ENCODE data around the gene TFCP2.

- peak in 1 of 2 donors; percentile 40 for TF ChIP-seq POLR2A (IDR thresholded peaks at IDR 0.05)
- TF ChIP-seq CTCF (IDR thresholded peaks at IDR 0.05), result no peak
- TF ChIP-seq POLR2AphosphoS5 (IDR thresholded peaks at IDR 0.05; ENCODE audit: insufficient read depth in 1 of 2, low read depth in 1 of 2), result peak; percentile 87 to 95
Observed at GRCh38 chr12:51172515-51173431, at the start of gene TFCP2.
